ENCODE measurements around the gene TROAP.

DNA sequence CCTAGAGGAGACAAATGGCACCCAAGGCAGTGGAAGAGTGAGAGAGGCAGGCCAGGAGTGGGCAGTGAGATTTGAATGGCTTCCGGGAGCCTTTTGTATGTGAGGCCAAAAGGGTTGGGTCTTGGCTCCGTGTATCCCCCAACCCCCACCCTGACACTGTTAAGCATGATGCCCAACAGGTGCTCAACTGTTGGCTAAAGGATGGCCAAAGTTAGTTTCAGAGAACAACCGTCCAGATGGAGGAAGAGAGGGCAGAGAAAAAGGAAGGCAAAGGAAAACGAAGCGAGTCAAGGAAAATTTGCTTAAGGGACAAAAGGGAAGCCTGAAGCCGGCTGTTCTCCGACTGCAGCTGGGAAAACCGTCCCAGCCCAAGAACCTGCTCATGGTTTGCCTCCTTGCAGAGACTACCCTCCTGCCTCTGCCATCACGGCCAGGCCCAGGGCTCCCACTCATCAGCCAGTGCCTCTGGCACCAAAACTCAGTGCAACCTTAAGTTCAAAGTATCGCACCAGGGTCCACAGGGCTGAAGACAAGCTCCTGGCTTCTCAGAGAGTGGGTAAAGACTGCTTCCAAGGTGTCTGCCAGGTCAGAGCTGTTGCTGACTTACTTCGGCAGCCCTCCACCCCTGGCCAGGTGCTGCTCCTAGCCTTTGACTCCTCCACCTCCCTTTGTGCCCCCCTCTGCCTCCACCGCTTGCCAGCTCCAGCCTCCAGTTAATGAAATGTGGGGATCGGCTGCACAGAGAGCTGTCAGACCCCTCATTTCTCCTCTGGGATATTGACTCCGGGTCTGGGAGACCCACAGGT is 18.1 kb downstream of the TROAP start:
- TF ChIP-seq TAF1 (IDR thresholded peaks at IDR 0.05; ENCODE audit: borderline replicate concordance, insufficient read depth, low read length) (no peak), POLR2AphosphoS5 (IDR thresholded peaks at IDR 0.05; ENCODE audit: low read depth, low read length) (no peak), SIN3A (IDR thresholded peaks at IDR 0.05; ENCODE audit: borderline replicate concordance, insufficient read depth, low read length) (no peak)

Measured in PFSK-1 (cell line).